Spleen (tissue), 11 donors: ENCODE measurements around the gene GON4L. TPM values are rescaled to one million over a fixed set of nuclear protein-coding genes. Genes with fewer than 3 reads are reported as not detected.
"Not testable (repeated sequence)": the region's sequence is repeated elsewhere in the genome, so short reads cannot be mapped to it uniquely, and the experiment has no call there.

Experiments used
- DNase-seq: peaks from one replicate; pipeline ENCODE4 v3.0.0-alpha.2; 2020
- H3K27ac ChIP-seq, 8 donors: fragments of 200-600 bp; sonication (generic) in 7 of 8; 1 replicate in 4 of 8; 2 replicates in 4 of 8; pipeline versions ENCODE4 v1.5.0 to v1.8.0; 2016 to 2021; ENCODE audit warnings: inconsistent platforms in 4 of 8, mild to moderate bottlenecking in 4 of 8, moderate library complexity in 1 of 8
- H3K27me3 ChIP-seq, 7 donors: fragments of 200-600 bp; sonication (generic) in 6 of 7; replicated peaks in 1 of 7; 1 replicate in 4 of 7; 2 replicates in 3 of 7; pipeline versions ENCODE4 v1.5.0 to v1.8.0; 2016 to 2021; ENCODE audit warnings: inconsistent platforms in 3 of 7, mild to moderate bottlenecking in 1 of 7
- H3K36me3 ChIP-seq, 6 donors: fragments of 200-600 bp; sonication (generic) in 5 of 6; 1 replicate in 4 of 6; 2 replicates in 2 of 6; pipeline versions ENCODE4 v1.5.0 to v1.8.0; 2016 to 2021; ENCODE audit warnings: inconsistent platforms in 2 of 6
- H3K4me1 ChIP-seq, 6 donors: fragments of 200-600 bp; sonication (generic) in 5 of 6; 1 replicate in 3 of 6; 2 replicates in 3 of 6; pipeline versions ENCODE4 v1.5.0 to v1.8.0; 2016 to 2021; ENCODE audit warnings: inconsistent platforms in 3 of 6
- H3K4me3 ChIP-seq, 8 donors: fragments of 200-600 bp; sonication (generic) in 7 of 8; 1 replicate in 4 of 8; 2 replicates in 4 of 8; pipeline versions ENCODE4 v1.5.0 to v1.8.0; 2016 to 2021; ENCODE audit warnings: inconsistent platforms in 4 of 8, mild to moderate bottlenecking in 4 of 8, moderate library complexity in 2 of 8
- H3K9me3 ChIP-seq, 8 donors: fragments of 200-600 bp; sonication (generic) in 7 of 8; 1 replicate in 4 of 8; 2 replicates in 4 of 8; pipeline versions ENCODE4 v1.5.0 to v1.8.0; 2016 to 2021; ENCODE audit warnings: inconsistent platforms in 4 of 8
- CTCF ChIP-seq, 11 experiments: fragments of 200-600 bp in 7 of 11; fragments of 450-650 bp in 4 of 11; sonication (generic) in 4 of 11; IDR thresholded peaks in 8 of 11; conservative IDR thresholded peaks in 3 of 11; 1 replicate in 7 of 11; 2 replicates in 4 of 11; pipeline versions ENCODE4 v1.4.0 to v1.8.0; 2016 to 2021; ENCODE audit warnings: antibody characterized with exemption in 11 of 11, inconsistent platforms in 4 of 11, mild to moderate bottlenecking in 1 of 11
- POLR2A ChIP-seq, 3 donors: fragments of 450-650 bp; IDR thresholded peaks; one replicate each; pipeline ENCODE4 v1.5.1; 2017; ENCODE audit warnings: antibody characterized with exemption in 3 of 3, mild to moderate bottlenecking in 1 of 3
- POLR2AphosphoS5 ChIP-seq, 3 donors: sonication (generic); formaldehyde crosslinking; IDR thresholded peaks; one replicate each; pipeline ENCODE4 v1.5.1; 2017; ENCODE audit warnings: antibody characterized with exemption in 3 of 3
- WGBS, 5 donors: extraction: QIAGEN DNeasy Blood & Tissue Kit in 3 of 5; methylation state at CpG; one replicate each; pipeline versions ENCODE4 v1.1.5 to v1.1.7; 2013 to 2018; 5-methylcytosine and 5-hydroxymethylcytosine counted together
- intact Hi-C: fragments of 100-400 bp; cut with DNase I; formaldehyde crosslinking; loops from one replicate; pipeline ENCODE4 v1.15.0; 2023; ENCODE audit warnings: low total_unique reads
- polyA plus RNA-seq, 3 donors: library from polyadenylated mRNA; stranded (reverse); fragments of 200-250 nt; gene quantifications; one replicate each; pipeline ENCODE4 v1.2.1, GENCODE V29; 2013
- total RNA-seq, 7 donors: library from RNA; depleted of rRNA in 3 of 7; stranded (reverse); fragments of >200 nt in 3 of 7; fragmentation: NEBNext Ultra II Directional in 4 of 7; extraction: Animal tissue kit (Norgen Biotek cat#: 25700) in 4 of 7; gene quantifications; one replicate each; pipeline versions ENCODE4 v1.1.0 to v1.2.1, GENCODE V29; 2016 to 2021
- donor health status: healthy with polysubstance abuse.
- donor health status: DM: no; HTN: no; CAD: no; lungs with moderate emphysema.
- donor health status: DM: no; HTN: no; CAD: no.
- donor health status: Bipolar disorder and iron deficiency.
- donor health status: healthy.
- donor health status: DM: no; HTN: no; CAD: no.
- donor health status: DM: yes; HTN: yes; CAD: no.

Gene GON4L
- total and polyA plus RNA-seq, 10 donors = 12.3 to 103 (median 66.2) TPM

- 79 to 92% (median 90%) methylated on average over 3 of the region's 3 CpGs for WGBS, 5 donors
- H3K36me3 ChIP-seq = peaks cover 7 to 100% (median 76%) of the 10 kb centered on the region in 6 donors
Measured at GRCh38 chr1:155777582-155777981, 79.4 kb downstream of the GON4L start.

GRCh38 chr1:155776414-155776813 is 80.6 kb downstream of the GON4L start:
- Histone ChIP-seq H3K27ac (no peak overlapping the region), H3K4me3 (no peak overlapping the region), H3K36me3 (peaks cover 7 to 100% (median 82%) of the 10 kb centered on the region in 6 donors), H3K27me3 (no peaks in the 10 kb centered on the region), H3K9me3 (no peaks in the 10 kb centered on the region), H3K4me1 (peaks cover 0 to 9% (median 0%) of the 10 kb centered on the region in 6 donors)
- intact Hi-C loops = no loop called here
- DNase-seq = no peak
- 76 to 91% (median 80%) methylated on average over 4 of the region's 4 CpGs for WGBS, 5 donors
- TF ChIP-seq POLR2AphosphoS5 (IDR thresholded peaks at IDR 0.05) (no peak), CTCF (IDR thresholded peaks at IDR 0.05 in 8 of 11, conservative IDR thresholded peaks at IDR 0.05 in 3 of 11) (no peak), POLR2A (IDR thresholded peaks at IDR 0.05) (no peak)

More at GRCh38 chr1:155777582-155777981, 79.4 kb downstream of the GON4L start:
- H3K4me3 ChIP-seq = no peak overlapping the region
- no peak for TF ChIP-seq POLR2A (IDR thresholded peaks at IDR 0.05)
- no peak for TF ChIP-seq CTCF (IDR thresholded peaks at IDR 0.05 in 8 of 11, conservative IDR thresholded peaks at IDR 0.05 in 3 of 11)
- TF ChIP-seq POLR2AphosphoS5 (IDR thresholded peaks at IDR 0.05) = no peak
- H3K4me1 ChIP-seq = peaks cover 0 to 9% (median 0%) of the 10 kb centered on the region in 6 donors
- intact Hi-C loops = no loop called here
- H3K27ac ChIP-seq = no peak overlapping the region
- no peaks in the 10 kb centered on the region for H3K27me3 ChIP-seq
- DNase-seq = no peak
- H3K9me3 ChIP-seq = no peaks in the 10 kb centered on the region

GRCh38 chr1:155773221-155773620 is 83.8 kb downstream of the GON4L start:
- H3K27ac ChIP-seq = no peak overlapping the region
- H3K9me3 ChIP-seq = no peaks in the 10 kb centered on the region
- peaks cover 7 to 100% (median 95%) of the 10 kb centered on the region in 6 donors for H3K36me3 ChIP-seq
- DNase-seq = no peak
- H3K4me1 ChIP-seq = peaks cover 0 to 9% (median 0%) of the 10 kb centered on the region in 6 donors
- no peaks in the 10 kb centered on the region for H3K27me3 ChIP-seq
- TF ChIP-seq POLR2AphosphoS5 (IDR thresholded peaks at IDR 0.05) (no peak), CTCF (IDR thresholded peaks at IDR 0.05 in 8 of 11, conservative IDR thresholded peaks at IDR 0.05 in 3 of 11) (no peak), POLR2A (IDR thresholded peaks at IDR 0.05) (no peak)
- H3K4me3 ChIP-seq = no peak overlapping the region
- 88 to 100% (median 95%) methylated on average over 2 of the region's 2 CpGs for WGBS, 5 donors
- intact Hi-C loops = no loop called here

- intact Hi-C loops = no loop called here
- Histone ChIP-seq H3K9me3 (no peaks in the 10 kb centered on the region), H3K4me3 (no peak overlapping the region), H3K36me3 (peaks cover 0 to 100% (median 95%) of the 10 kb centered on the region in 6 donors), H3K27me3 (no peaks in the 10 kb centered on the region), H3K4me1 (peaks cover 0 to 11% (median 0%) of the 10 kb centered on the region in 6 donors), H3K27ac (no peak overlapping the region)
- TF ChIP-seq POLR2A (IDR thresholded peaks at IDR 0.05) (no peak), POLR2AphosphoS5 (IDR thresholded peaks at IDR 0.05) (no peak), CTCF (IDR thresholded peaks at IDR 0.05 in 8 of 11, conservative IDR thresholded peaks at IDR 0.05 in 3 of 11) (no peak)
- 92 to 96% (median 95%) methylated on average over 5 of the region's 5 CpGs for WGBS, 5 donors
- DNase-seq = no peak
Measured at GRCh38 chr1:155769257-155769656, 87.8 kb downstream of the GON4L start.

GRCh38 chr1:155767399-155767989 is 89.5 kb downstream of the GON4L start:
- DNase-seq, H3K27ac ChIP-seq, H3K4me3 ChIP-seq, H3K9me3 ChIP-seq, H3K27me3 ChIP-seq, intact Hi-C loops: not testable (repeated sequence)
- H3K4me1 ChIP-seq = peaks cover 0 to 23% (median 0%) of the 10 kb centered on the region in 6 donors
- WGBS, 5 donors = 71 to 94% (median 90%) methylated on average over 3 to 4 of the region's 5 CpGs
- peaks cover 0 to 100% (median 94%) of the 10 kb centered on the region in 6 donors for H3K36me3 ChIP-seq

- 59 to 84% (median 65%) methylated on average over 7 of the region's 7 CpGs for WGBS, 5 donors
- Histone ChIP-seq H3K27ac (peak overlapping the region in 3 of 8 donors; percentile 15 to 68 (median 39)), H3K4me1 (peaks cover 0 to 30% (median 0%) of the 10 kb centered on the region in 6 donors), H3K36me3 (peaks cover 0 to 100% (median 91%) of the 10 kb centered on the region in 6 donors)
- H3K27me3 ChIP-seq, intact Hi-C loops, DNase-seq, H3K4me3 ChIP-seq, H3K9me3 ChIP-seq: not testable (repeated sequence)
Measured at GRCh38 chr1:155763989-155764388, 93.0 kb downstream of the GON4L start.
